ENCODE results near the gene MAN2A2.

The MAN2A2 gene

DNA sequence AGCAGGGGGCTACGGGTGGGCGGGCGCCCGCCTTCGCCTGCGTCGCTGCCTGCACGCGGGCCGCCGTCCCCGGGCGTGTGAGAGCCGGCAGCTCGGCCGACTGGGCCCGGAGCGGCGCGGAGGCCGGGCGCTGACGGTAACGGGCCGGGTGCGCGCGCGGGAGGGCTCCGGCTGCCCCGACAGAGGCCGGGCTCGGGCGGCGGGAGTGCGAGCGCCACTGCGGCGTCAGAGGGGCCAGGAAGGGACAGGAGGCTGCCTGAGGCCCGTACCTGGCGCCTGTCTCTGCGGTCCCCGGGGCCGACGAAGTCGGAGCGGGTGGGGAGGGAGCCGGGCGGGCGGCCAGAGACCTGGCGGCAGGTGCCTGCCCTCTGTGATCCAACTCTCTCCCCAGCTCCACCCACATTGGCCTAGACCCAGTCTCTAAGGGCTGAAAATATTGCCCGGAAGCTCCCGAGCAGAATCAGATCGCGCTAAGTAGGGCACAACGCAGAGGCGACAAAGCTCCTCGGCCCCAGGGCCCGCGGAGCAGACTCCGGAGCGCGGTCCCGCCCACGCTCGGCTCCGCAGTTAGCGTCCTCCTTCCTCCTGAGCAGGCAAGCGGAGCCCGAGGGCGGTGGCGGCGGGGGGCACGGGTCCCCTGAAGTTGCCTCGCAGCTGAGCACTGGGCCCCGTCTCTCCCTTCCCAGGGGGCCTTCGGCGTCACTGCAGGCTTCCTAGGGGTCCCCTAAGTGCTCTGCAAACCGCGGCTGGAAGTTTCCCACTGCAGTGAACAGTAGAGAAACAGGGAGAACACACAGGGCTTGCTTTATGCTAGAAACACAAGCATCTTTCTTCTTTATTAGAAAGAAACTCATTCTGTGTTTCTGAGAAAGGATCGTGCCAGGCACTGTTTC, at the start of gene MAN2A2:
MAN2A2 (plus strand) TSS at position 463 of the 893 bp plus-strand sequence. CDS start 906 bp downstream, outside the sequence.
- peak; percentile 82 for DNase-seq (ENCODE audit: low spot score)

DNA sequence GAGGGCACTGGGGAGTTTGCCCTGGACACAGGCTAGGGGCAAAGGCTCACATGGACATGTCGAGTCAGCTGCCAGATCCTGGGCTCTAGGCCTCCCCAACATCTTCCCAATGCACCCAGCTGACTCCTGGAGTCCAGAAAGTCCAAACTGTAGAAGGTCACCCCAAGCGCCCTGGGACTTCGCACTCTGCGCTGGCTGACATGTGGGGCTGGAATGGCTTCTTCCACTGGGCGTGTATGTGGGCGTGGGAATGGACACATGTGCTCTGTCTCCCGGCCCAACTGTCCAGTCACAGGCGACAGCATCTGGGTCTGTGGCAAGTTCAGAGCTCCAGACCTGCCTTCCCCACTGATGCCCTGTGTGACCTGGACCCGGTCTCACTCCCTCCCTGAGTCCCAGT, 48.0 kb upstream of the MAN2A2 start:
- DNase-seq (ENCODE audit: low spot score): no peak

DNA sequence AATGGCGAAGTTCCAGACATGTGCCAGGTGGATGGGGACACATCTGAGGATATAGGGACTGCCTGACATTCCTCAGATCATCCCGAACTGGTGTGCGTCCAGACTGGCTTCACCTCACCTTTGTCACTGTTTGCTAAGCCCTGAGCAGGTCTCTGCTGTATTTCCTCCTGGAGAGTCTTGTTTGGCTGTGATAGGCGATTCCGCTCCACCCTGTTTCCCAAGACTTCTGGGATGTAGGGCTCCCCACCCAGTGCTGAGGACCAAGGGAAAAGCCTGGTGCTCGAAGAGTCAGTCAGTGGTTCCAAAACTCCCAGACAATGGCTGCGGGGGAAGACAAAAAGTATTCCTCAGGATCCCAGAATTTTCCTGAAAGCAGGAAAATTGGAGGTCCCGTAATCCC, 45.8 kb upstream of the MAN2A2 start:
- DNase-seq (ENCODE audit: low spot score): no peak

DNA sequence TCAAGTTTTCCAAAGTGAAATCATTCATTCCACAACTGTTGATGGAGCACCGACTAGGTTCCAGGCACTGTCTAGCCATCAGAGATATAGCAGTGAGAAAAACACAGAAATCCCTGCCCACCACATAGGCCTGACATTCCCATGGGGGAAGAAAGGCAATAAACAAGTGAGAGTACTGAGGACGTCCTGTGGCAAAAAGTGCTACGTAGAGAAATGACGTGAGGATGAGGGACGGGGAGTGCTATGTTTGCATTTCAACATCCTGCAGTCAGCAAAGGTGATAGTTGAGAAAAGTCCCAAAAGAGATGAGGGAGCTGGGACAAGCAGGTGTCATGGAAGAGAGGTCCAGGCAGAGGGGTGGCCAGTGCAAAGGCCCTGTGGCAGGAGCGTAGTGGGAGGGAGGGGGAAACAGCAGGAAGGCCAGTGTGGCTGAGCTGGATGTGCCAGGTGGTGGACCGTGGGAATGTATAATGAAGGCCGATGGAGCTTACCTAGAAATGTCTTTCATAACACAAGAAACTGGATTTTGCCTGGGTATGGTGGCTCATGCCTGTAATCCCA, 45.1 kb upstream of the MAN2A2 start:
- no peak for DNase-seq (ENCODE audit: low spot score)

DNA sequence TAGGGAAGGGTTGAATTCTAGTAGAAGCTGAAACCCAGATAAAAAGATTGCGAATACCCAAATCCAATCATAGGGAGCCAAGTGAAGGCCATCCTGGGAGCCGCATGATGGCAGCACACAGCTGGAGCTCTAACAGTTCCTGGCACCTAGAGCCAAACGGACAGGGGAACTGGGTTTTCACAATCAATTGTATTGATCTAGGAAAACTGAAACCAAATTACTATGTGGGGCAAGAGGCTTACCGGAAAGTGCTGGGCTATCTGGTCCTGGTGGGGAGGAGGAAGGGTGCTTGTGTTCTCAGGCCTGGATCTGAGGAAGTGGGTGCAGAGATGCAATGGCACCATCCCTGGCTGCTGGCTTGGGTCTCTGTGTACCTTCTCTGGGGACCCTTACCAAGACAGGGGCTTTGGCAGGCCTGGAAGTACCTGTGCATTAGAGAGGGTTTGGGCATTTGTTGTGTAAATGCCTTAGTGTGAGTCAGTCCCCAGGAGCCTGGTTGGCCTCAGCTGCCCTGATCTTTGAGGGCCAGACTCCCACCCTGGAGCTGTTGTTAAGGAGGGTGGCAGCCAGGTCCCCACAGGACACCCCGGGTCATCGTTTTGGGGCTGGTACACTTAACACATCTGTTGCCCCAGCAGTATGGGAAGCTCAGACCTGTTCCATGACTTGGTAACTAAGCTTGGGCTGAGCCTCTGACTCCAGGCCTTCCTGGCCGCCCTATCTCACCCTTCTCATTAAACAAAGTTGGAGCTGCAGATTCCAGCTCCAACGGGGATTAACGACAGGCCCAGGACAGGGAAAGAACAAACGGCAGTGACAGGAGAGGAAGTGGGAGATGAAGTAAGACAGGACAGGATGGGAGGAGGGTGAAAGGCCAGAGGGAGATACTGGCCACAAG, 43.6 kb upstream of the MAN2A2 start:
- DNase-seq (ENCODE audit: low spot score): no peak

DNA sequence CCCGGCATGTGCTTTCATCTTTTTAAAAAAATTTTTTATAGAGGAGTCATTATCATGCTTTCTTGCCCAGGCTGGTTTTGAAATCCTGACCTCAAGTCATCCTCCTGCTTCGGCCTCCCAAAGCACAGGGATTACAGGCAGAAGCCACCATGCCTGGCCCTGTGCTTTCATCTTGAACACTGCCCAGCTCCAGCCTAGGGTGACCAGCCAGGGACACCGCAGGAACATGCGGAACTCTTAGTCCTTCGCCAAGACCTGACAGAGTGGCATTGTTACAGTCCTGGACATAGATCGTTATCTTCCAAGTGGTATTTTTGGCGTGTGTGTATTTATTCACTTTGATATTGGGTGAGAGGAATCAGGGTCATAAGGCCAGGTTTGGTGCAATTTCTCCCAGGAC, 42.7 kb upstream of the MAN2A2 start:
- DNase-seq (ENCODE audit: low spot score): no peak

DNA sequence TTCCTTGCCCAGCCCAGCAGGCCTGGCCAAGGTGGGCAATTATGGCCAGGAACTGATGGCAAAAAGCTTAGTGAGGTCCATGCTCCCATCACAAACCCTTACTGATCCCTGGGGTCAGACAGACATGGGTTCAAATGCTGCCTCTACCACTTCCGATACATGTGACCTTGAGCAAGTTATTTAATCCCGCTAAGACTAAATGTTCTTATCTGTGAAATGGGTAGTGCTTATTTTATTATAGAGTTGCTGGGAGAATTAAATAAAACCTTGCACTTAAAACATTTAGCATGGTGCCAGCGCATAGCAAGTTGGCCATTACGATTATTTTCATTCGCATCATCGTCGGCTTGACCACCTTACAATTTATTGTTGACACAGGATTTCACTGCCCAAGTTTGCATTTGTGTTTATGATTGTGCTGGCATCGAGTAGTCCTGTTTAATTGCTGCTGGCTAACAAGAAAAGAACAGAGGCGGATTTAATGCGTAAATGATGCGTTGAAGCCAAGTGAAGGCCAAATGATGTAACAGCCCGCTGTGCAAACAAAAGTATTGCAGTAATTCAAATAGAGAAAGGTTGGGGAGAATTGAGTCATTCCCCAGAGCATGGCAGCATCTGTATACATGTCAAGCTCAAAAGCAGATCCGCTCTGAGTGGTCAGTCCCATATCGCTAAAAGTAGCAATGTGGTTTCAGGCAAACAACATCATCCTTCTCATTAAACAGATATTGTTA, 42.0 kb upstream of the MAN2A2 start:
- DNase-seq (ENCODE audit: low spot score): no peak

DNA sequence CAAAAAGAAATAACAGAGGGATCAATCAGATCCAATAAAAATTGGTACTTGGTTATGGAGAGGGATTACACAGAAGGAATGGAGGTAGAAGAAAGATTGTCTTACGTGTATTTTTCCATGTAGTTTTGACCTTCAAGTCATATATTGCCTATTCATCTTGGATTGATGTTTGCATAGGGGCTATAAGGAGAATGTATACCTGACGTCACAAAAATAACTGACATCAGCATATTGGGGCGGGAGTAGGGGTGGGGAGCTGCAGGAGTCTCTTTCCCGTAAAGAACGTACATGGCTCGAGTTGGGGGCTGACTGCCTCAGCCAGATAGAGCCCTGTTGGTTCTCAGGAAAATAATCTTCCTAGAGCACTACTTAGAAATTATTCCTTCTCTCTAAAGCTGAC, 40.6 kb upstream of the MAN2A2 start:
- no peak for DNase-seq (ENCODE audit: low spot score)

DNA sequence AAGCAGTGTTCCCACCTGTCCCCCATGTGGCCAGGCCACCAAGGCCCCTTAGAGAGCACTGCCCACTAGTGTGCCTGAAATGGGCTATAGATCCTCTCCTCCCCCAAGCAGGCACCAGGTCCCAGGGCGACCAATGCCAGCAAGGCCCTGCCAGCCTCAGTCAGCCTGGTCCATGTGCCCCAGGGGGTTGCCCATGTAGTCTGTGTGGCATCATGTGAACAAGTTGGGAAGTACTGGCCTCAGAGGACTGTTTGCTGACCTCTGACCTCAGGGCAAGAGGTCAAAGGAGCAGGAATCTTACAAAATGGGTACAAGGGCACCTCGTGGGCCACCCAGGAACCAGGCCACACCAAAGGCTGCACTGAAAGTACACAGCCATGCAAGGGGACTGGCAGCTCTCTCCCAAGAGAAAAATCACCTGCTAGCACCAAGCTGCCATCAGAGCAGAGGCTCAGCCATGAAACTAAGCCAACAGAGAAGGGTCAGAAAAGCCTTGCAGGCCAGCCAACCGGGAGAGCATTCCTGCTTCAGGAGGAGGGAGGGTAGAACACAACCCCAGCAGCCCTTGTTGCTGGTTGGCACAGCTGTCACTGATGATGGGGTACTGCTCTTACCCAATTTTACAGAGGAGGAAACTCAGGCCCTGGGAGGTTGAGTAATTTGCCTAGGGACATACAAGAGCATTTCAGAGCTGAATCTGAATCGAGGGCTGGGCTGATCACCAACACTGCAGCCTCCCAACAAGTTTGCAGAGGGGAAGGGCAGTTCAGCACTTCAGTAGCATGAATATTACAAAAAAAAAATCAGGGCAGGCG, 39.9 kb upstream of the MAN2A2 start:
- DNase-seq (ENCODE audit: low spot score): no peak

DNA sequence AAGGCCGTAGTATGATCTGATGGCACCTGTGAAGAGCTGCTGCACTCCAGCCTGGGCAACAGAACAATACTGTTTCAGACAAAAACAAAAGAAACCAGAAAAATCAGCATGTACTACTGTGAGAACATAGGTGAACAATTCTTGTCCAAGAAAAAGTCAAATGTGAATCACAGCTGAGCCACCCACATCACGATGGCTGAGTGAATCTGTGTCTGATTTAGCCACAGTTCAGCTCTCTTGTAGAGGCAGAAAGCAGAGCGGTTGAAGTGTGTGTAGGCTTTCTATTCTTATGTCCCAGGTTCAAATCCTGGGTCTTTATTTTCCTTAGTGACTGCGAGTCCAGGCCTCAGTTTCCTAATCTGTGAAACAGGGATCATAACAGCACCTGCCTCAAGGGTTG, 39.1 kb upstream of the MAN2A2 start:
- no peak for DNase-seq (ENCODE audit: low spot score)

DNA sequence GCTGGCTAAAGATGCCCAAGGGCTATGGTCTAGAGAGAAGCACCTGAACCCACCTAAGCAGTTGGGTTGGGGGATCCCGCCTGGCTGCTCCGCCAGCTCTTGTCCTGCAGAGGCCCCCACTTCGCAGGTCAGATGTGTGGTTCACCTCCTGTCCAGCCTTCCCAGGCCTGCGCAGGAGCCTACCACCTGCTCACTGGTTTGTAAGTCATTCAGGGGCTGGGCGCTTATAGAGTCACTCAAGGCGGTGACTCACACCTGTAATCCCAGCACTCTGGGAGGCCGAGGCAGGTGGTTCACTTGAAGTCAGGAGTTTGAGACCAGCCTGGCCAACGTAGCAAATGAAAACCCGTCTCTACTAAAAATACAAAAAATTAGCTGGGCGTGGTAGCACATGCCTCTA, 38.6 kb upstream of the MAN2A2 start:
- no peak for DNase-seq (ENCODE audit: low spot score)

DNA sequence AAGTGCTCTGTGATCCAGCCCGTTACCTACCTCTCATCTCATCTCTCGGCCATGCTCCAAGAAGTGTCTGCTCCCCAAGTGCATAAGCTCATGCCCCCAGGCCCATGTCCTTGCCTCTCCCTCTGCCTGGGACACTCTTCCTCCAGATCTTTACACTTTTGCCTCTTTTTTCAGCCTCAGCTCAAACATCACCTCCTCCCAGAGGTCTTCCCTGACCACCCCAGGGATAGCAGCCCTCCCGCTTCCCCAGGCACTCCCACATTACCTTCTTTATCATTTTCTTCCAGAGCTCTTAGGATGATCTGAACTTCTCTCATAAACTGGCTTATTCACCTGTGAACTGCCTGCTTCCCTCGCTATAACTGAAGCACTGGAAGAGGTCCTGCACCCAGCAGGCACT, 37.4 kb upstream of the MAN2A2 start:
- no peak for DNase-seq (ENCODE audit: low spot score)

DNA sequence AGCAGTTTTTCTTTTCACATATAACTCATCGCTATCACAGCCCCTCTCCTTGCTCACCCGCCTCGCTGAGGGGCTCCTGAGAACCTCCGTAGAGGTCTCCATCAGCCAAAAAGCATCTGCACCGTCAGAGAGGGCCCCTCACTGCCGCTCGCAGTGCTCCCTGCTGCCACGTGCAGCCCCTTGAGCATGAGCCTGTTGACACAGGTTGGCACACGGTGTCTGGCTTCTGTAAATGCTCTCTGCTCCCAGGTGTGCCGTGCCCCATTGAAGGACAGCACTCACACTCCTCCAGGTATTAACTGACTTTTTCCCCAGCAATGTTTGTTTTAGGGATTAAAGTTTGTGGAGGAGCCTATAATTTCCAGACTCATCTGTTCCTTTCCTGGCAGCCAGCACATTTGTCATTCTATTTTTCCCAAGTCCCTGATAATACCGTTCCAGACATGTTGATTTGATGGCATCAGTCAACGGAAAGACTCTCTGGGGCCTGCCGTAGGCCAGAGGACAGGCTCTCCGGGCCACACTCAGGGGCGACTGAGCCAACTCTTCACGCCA, 36.9 kb upstream of the MAN2A2 start:
- no peak for DNase-seq (ENCODE audit: low spot score)

DNA sequence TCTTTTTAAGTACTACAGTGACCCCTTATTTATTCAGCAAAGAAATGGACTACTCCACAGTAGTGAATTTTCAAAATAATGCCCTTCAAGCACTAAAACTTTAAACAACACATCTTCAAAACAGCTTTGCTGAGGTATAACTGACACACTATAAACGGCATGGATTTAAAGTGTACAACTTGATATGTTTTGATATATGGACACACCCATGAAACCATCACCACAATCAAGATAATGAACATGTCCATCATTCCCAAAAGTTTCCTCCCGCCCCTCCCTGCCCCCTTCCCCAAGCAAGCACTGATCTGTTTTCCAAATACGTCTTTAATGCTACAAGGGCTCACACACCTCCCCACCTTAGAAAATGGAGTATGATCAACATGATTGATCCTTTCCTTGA, 36.3 kb upstream of the MAN2A2 start:
- DNase-seq (ENCODE audit: low spot score): no peak

DNA sequence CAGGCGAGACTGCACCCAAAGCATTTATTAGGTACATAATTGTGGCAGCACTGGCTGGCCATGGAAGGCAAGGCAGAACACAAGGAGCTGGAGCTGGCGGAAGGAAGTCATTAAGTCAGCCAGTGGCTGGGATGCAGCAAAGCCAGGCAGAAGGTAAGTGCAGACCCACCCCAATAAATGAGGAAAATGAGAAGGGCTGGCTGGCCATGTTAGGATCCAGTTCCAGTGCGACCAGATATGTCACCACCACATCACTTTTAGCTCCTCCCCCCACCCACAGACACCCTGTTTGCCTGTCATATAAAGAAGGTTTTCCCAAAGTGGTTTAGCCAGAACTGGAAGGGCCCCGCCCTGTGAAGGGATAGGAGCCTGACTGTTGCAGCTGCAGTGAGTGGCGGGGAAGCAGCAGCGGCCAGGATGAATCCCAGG, 34.8 kb upstream of the MAN2A2 start, which contains the start of gene FURIN:
FURIN (plus strand) TSS at position 328 of the 429 bp plus-strand sequence. CDS start 7,153 bp downstream, outside the sequence.
- DNase-seq (ENCODE audit: low spot score): no peak

DNA sequence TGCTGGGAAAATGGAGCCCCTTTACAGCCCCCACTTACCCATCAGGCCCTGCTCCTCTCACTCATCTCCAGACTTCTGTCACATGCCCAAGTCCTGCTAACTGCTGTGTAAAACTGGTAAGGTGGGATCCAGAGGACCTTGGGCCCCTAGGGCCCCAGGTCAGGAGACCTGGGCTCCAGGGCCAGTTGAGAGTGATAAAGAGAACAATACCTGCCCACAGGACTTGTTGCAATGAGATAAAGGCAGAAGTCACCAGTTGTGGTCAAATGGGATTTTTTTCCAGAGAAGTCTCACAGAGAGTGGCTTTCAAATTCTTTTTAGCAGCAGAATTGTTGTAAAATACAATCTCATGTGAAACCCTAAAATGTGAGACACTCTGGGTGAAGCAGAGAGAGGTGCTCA, 34.0 kb upstream of the MAN2A2 start:
- DNase-seq (ENCODE audit: low spot score): no peak

DNA sequence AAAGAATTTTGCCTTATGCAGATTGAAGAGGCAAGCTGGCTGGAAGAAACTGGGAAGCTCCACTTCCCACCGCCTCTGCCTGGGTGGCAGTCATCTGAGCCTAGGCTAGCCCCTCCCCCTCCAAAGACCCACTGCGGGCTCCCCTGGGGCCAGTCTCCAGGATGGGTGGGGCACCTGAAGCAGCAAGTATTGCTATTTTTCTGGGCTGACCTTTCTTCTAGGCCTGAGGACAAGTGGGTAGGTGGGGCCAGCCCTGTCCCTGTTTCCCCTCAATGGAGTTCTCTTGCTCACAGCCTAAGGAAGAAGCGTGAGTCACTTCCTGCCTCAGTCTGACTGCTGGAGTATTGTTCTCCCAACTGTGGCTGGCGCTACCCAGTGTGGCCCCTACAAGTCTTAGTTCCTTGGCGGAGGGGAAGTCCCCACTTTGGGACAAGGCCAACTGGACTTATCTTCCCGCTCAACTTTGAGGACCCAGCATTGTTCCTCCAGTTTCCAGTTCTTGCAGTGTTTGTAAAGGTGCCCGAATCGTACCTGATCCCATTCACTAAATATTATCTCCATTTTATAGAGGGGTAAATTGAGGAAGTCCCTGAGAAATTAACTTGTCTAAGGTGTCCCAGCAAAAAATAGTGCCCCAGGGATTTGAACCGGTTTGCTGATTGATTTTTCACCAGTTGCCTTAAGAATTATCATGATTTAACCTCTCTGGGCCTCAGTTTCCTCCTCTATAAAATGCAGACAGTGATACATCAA, 33.3 kb upstream of the MAN2A2 start:
- peak; percentile 94 for DNase-seq (ENCODE audit: low spot score)

DNA sequence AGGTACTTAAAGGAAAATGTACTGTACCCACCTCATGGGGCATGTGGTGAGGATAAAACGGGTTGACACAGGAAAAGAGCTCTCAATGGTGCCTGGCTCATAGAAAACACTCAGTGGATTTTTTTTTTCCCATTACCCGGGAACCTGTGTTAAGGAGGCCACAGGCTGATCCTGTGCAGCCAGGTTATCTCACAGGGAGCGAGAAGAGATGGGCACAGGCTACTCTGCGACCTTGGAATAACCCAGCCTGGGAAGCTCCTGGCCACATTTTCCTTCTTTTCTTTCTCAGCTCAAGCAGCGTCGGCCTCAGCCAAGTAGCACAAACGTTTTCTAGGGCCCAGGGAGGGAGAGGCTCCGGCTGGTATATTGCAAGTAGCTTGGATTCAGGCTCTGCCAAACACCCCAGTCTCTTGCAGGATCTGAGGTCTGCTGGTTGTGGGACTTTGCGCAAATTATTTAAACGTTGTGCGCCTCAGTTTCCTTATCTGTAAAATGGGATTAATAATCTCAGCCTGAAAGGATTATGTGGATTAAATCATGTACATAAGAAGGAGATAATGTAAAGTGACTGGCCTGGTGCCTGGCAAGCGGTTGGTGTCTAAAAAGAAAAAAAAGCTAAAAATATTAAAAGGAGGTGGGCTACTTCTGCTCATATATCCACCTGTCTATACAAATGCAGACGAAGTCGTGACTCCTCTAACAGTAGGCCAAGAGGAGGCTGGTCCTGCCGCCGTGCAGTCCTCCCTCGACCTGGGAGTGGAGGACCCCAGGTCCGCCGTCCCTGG, 32.6 kb upstream of the MAN2A2 start:
- DNase-seq (ENCODE audit: low spot score): no peak

DNA sequence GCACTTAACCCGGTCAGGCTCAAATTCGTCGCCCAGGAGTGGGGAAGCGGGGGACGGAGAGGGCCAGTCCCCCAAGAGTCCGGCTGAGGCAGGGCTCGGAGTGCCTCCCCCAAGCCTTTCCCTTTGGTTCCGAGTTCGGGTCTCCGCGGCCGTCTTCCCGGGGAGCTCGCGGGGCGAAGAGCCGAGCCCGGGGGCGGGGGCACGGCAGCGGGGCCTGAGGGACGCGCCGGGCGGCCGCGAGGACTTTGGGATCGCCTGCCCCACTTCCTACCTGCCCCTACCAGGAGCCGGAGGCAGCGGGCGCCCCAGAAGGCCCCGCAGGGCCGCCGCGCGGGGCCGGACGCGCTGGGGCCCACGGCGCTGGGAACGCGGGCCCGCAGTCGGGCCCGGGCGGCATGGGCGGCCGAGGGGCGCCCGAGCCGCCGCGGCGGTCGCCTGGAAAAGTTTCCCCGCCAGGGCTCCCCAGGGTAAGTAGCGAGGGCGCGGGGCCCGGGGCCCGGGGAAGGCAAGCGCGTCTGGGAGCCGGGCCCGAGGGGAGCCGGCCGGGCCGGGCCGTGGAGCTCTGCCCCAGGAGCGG, 31.9 kb upstream of the MAN2A2 start:
- no peak for DNase-seq (ENCODE audit: low spot score)
